HG02571 (cell line): ENCODE measurements around the gene TMF1.

Source experiments
- ATAC-seq: cut with Tn5 transposase; IDR thresholded peaks from one replicate; pipeline ENCODE4 v1.9.1; 2021; ENCODE audit warnings: mild to moderate bottlenecking, moderate library complexity; ENCODE audit not compliant: unreplicated experiment

TMF1 gene, protein sequence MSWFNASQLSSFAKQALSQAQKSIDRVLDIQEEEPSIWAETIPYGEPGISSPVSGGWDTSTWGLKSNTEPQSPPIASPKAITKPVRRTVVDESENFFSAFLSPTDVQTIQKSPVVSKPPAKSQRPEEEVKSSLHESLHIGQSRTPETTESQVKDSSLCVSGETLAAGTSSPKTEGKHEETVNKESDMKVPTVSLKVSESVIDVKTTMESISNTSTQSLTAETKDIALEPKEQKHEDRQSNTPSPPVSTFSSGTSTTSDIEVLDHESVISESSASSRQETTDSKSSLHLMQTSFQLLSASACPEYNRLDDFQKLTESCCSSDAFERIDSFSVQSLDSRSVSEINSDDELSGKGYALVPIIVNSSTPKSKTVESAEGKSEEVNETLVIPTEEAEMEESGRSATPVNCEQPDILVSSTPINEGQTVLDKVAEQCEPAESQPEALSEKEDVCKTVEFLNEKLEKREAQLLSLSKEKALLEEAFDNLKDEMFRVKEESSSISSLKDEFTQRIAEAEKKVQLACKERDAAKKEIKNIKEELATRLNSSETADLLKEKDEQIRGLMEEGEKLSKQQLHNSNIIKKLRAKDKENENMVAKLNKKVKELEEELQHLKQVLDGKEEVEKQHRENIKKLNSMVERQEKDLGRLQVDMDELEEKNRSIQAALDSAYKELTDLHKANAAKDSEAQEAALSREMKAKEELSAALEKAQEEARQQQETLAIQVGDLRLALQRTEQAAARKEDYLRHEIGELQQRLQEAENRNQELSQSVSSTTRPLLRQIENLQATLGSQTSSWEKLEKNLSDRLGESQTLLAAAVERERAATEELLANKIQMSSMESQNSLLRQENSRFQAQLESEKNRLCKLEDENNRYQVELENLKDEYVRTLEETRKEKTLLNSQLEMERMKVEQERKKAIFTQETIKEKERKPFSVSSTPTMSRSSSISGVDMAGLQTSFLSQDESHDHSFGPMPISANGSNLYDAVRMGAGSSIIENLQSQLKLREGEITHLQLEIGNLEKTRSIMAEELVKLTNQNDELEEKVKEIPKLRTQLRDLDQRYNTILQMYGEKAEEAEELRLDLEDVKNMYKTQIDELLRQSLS

GRCh38 chr3:69051756-69052471 is at the start of gene TMF1:
Gene TMF1, minus strand, starts transcription at chr3:69052333. Its CDS starts 247 bp downstream, at chr3:69052086.
- ATAC-seq: peak; percentile 96

DNA sequence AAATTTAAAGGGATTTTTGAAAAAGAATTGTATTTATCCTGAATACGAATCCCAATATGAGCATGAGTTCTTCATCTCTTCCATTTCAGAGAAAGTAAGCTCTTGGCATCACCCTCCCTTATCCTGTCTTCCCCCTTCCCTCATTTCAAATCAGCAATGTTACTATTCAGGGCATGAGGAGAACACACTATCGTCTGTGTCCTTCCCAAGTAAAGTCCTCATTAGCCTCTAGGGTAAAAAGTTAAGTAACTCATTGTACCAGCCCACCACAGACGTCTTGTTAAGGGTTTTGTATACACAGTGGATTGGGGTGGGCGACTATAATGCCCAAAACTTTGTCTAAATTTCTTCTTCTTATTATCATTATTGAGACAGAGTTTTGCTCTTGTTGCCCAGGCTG is 47.4 kb upstream of the TMF1 start:
- ATAC-seq: no peak

DNA sequence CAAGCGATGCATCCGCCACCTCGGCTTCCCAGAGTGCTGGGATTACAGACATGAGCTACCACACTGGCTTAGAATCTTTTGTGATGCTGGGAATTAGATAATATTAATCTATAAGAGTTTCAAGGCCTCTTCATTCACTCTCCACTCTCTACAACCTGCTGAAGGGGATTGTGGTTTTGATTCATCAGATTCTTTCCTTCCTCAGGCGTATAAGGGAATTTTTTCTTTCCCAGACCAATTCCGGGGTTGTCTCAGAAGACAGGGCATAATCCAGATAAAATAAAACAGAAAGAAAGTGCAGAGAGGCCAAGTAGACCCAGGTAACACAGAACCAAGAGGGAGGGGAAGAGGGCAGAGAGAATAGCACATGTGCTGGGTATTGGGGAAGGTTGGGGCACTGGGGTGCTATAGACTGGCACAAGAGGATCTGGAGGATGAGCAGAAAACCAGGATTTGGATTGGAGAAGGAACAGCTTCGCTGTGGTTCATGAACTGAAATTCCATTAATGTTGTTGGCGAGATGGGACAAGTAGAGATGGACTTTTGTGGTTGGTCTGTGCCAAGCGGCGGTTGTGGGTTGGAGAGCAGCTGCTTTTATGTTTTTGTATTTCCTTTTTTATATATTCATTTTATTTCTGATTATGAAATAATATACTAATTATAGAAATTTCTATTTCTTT is 45.4 kb upstream of the TMF1 start:
- ATAC-seq: no peak

DNA sequence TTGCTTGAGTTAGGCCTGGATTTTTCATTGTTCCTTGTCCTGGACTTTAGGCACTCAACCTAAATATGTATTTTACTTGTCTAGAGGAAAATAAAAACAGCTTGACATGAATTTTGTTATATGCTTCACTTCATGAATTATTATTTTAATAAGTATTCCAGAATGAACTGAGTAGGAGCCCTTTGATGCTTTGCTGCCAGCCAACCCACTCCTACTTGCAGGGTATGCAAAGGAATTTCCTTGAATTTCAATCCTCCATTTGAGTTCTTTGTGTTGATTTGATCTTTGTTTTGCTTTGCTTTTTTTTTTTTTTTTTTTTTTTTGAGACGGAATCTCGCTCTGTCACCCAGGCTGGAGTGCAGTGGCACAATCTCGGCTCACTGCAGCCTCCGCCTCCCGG is 44.2 kb upstream of the TMF1 start:
- ATAC-seq: no peak

DNA sequence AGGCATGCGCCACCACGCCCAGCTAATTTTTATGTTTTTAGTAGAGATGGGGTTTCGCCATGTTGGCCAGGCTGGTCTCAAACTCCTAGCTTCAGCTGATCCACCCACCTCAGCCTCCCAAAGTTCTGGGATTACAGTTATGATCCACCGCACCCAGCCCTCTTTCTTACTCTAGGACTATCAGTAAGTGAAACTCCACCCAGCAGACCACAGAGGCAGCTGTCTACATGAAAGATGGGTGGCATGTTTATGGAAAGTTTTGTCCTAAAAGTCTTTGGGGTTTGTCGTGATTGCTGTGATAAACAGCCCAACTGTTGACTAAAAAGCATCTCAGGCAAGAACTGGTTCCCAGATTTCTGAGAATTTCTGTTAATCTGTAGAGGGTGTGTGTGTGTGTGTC is 43.5 kb upstream of the TMF1 start:
- ATAC-seq: no peak

- no peak for ATAC-seq
Observed at GRCh38 chr3:69094467-69095205, 42.5 kb upstream of the TMF1 start.

GRCh38 chr3:69092030-69092516 is 39.9 kb upstream of the TMF1 start:
- peak; percentile 56 for ATAC-seq

- peak; percentile 1 for ATAC-seq
Observed at GRCh38 chr3:69091389-69092029, 39.4 kb upstream of the TMF1 start.

DNA sequence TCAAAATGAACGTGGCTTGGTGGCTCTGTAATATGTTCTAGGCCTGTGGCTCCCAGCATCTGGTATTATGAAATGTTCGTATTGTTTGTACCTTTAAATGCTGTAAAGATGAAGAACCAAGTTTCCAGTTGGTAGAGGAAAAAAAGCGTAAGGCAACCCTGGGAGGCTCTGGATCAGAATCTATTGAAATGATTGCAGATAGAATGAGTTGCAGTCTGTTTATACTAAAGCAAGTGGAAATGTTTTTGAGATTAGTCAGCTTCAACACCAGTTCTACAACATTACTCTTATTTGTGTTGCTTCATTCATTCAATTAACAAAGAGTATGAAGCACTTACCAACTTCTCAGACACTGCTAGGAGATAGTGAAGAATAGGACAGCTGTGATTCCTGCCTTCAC is 37.9 kb upstream of the TMF1 start:
- ATAC-seq: no peak

GRCh38 chr3:69088063-69088462 is 35.9 kb upstream of the TMF1 start:
- no peak for ATAC-seq

GRCh38 chr3:69087030-69087791 is 35.1 kb upstream of the TMF1 start:
- ATAC-seq: no peak

GRCh38 chr3:69085833-69086722 is 33.9 kb upstream of the TMF1 start:
- ATAC-seq: no peak

DNA sequence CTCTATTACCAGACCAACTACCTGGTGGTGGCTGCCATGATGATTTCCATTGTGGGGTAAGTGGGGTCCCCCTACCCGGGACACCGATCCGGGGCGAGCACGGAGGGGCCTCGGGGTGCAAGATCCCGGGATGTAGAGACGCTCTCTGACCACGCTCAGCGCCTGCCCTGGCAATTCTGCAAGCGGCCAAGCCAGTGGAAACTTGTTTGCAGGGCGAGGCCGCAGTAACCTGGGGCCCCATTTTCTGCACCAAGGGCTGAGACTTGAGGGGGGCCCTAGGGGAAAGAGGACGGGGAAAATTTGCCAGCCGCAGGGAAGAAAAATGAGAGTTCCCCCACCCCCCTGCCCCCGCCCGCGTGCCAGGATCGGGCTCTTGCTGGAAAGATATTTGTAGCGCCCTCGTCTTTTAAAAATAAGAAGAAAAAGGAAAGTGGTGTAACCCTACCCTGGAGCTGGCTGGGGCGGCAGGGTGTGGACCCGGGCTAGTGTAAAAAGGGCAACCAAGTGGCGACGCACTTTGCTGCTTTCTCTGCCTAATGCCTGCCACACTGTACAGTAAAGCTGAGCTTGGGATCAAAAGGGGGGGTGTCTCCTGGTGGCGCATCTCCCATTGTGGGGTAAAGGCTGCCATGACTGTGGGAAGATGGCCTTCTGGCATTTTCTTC is 33.2 kb upstream of the TMF1 start:
- peak; percentile 0 for ATAC-seq

- ATAC-seq: peak; percentile 43
Observed at GRCh38 chr3:69084326-69085167, 32.4 kb upstream of the TMF1 start, which contains the start of gene ARL6IP5. Gene ARL6IP5, plus strand, starts transcription at chr3:69084937. Its CDS starts 111 bp downstream, at chr3:69085048.

DNA sequence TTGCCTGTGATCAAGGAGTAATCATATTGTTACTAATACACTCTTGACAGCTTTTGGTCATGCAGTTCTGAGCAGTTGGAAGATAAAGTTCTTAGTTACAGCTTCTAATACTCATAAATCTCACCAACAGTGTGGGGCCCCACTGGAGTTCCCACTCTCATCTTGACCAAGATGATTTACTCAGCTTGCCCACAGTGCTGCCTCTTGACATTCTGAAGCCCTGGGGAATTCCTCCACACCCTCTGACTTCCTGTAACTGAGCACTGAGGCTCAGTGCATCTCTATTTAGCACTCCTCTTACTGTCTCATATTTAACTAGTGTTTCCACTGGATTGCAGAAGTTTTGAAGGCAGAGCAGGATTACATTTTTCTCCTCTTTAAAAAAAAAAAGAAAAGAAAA is 30.7 kb upstream of the TMF1 start:
- ATAC-seq: peak; percentile 49

- ATAC-seq: no peak
Observed at GRCh38 chr3:69082361-69082760, 30.2 kb upstream of the TMF1 start.
